ENCODE measurements around the gene UTF1.
A peak's percentile ranks its signal among the peaks of the same experiment; 100 is the strongest.

UTF1 gene

DNA sequence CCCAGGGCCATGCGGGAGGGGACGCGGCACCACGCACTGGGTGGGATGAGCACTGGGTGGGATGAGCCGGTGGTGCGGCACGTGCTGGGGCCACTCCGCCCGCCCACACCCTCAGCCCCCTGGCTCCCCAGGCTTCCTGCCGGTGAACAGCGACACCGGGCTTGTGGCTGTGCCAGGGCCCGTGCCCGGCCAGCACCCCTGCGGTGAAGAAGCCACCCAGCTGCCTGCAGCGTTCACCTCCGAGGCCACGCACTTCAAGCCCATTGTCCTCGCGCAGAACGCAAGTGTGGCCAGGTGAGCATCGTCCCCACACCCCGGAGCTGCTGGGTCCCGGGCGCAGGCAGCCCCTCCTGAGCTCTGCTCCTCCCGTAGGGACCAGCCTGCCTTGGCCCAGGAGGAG, 31.8 kb upstream of the UTF1 start:
- Histone ChIP-seq H3K4me2 (ENCODE audit: low read length) (no peak overlapping the region), H3K18ac (ENCODE audit: low read length) (no peak overlapping the region), H3K4me1 (ENCODE audit: control insufficient read depth, low read depth, low read length) (no peaks in the 10 kb centered on the region), H2AK5ac (ENCODE audit: low read length) (no peak overlapping the region), H2BK5ac (ENCODE audit: low read length) (no peak overlapping the region), H3K4me3 (ENCODE audit: low read length) (no peak overlapping the region), H4K8ac (ENCODE audit: low read depth, low read length) (no peak overlapping the region), H3K79me1 (ENCODE audit: low read length) (no peaks in the 10 kb centered on the region), H3K27me3 (ENCODE audit: insufficient read depth, low read length, poor library complexity) (no peaks in the 10 kb centered on the region), H3K79me2 (ENCODE audit: control insufficient read depth, insufficient read depth, low read length) (no peaks in the 10 kb centered on the region), H3K56ac (ENCODE audit: low read length) (no peak overlapping the region), H2BK120ac (ENCODE audit: low read depth, low read length) (no peak overlapping the region), H4K5ac (ENCODE audit: low read length) (no peak overlapping the region), H2BK15ac (replicated peaks; ENCODE audit: low read depth) (no peak overlapping the region), H3K9ac (ENCODE audit: low read length) (no peak overlapping the region), H3K36me3 (ENCODE audit: control insufficient read depth, insufficient read depth, low read length) (no peaks in the 10 kb centered on the region), H3K27ac (ENCODE audit: low read depth, low read length) (no peak overlapping the region), H3K23ac (ENCODE audit: low read length) (no peak overlapping the region), H3K4ac (ENCODE audit: low read depth, low read length) (no peak overlapping the region)
- no peak for DNase-seq
- WGBS (ENCODE audit: extremely low coverage, insufficient coverage, low lambda C conversion rate), result no CpG with 5 or more reads among the region's 26 CpGs

DNA sequence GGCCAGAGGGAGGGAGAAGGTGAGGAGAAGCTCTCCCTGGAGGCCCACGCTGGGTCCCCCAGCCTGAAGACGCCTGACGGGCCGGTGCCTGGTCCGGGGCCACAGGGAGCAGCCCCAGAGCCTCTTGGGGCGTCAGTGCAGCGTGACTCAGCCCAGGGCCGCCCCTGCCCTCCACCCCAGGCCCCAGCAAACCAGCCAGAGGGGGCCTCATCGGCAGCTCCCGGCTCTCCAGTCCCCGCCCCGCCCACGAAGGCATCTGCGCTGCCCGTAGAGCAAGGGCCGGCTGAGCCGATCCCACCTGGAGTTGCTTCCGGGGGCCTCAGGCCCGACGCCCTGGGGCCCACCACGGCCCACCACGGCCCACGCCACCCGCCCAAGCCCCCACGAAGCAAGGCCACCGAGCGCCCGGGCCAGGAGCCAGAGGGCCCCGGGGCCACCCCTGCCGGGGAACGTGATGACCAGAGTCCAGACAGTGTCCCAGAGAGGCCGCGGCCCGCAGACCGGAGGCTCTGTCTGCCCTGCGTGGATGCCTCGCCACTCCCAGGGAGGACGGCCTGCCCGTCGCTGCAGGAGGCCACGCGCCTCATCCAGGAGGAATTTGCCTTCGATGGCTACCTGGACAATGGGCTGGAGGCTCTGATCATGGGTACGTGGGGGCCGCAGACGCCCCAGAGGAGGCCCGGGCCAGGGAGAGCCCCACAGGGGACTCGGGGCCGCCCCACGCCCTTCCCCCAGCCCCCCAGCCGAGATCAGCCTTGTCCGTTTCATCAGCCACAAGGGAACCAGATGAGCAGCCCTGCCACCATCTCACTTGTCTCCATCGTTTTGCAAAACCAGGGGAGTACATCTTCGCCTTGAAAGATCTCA, 31.2 kb upstream of the UTF1 start:
- H4K8ac ChIP-seq (ENCODE audit: low read depth, low read length), result no peak overlapping the region
- no peaks in the 10 kb centered on the region for H3K4me1 ChIP-seq (ENCODE audit: control insufficient read depth, low read depth, low read length)
- no peak overlapping the region for H3K27ac ChIP-seq (ENCODE audit: low read depth, low read length)
- no peaks in the 10 kb centered on the region for H3K79me1 ChIP-seq (ENCODE audit: low read length)
- no peak overlapping the region for H3K4ac ChIP-seq (ENCODE audit: low read depth, low read length)
- WGBS (ENCODE audit: extremely low coverage, insufficient coverage, low lambda C conversion rate), result no CpG with 5 or more reads among the region's 54 CpGs
- no peak overlapping the region for H3K23ac ChIP-seq (ENCODE audit: low read length)
- no peaks in the 10 kb centered on the region for H3K36me3 ChIP-seq (ENCODE audit: control insufficient read depth, insufficient read depth, low read length)
- no peak overlapping the region for H3K56ac ChIP-seq (ENCODE audit: low read length)
- H2BK5ac ChIP-seq (ENCODE audit: low read length), result no peak overlapping the region
- H2BK120ac ChIP-seq (ENCODE audit: low read depth, low read length), result no peak overlapping the region
- no peak overlapping the region for H3K4me3 ChIP-seq (ENCODE audit: low read length)
- H4K5ac ChIP-seq (ENCODE audit: low read length), result no peak overlapping the region
- H3K79me2 ChIP-seq (ENCODE audit: control insufficient read depth, insufficient read depth, low read length), result no peaks in the 10 kb centered on the region
- H2BK15ac ChIP-seq (replicated peaks; ENCODE audit: low read depth), result no peak overlapping the region
- H3K9ac ChIP-seq (ENCODE audit: low read length), result no peak overlapping the region
- DNase-seq, result no peak
- H3K18ac ChIP-seq (ENCODE audit: low read length), result no peak overlapping the region
- H3K27me3 ChIP-seq (ENCODE audit: insufficient read depth, low read length, poor library complexity), result no peaks in the 10 kb centered on the region
- H3K4me2 ChIP-seq (ENCODE audit: low read length), result no peak overlapping the region
- no peak overlapping the region for H2AK5ac ChIP-seq (ENCODE audit: low read length)

DNA sequence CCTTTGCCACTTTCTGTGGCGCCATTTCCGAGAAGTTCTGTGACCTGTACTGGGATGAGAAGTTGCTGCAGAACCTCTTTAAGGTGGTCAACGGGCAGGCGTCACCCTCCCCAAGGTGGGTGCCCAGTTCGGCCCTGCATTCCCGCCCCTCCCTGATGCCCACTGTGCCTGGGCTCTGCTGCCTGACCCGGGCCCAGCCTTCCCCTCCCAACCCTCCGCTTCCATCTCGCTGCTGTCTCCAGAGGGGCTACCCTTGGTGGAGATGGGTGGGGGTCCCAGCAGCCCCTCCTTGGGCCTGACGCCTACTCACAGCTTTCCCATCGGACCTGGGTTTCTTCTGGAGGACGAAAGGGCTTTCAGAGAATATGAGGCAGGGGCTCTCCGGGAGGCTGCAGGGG, 30.5 kb upstream of the UTF1 start:
- Histone ChIP-seq H3K4me2 (ENCODE audit: low read length) (no peak overlapping the region), H3K27me3 (ENCODE audit: insufficient read depth, low read length, poor library complexity) (no peaks in the 10 kb centered on the region), H3K9ac (ENCODE audit: low read length) (no peak overlapping the region), H3K56ac (ENCODE audit: low read length) (no peak overlapping the region), H4K8ac (ENCODE audit: low read depth, low read length) (no peak overlapping the region), H2BK15ac (replicated peaks; ENCODE audit: low read depth) (no peak overlapping the region), H3K18ac (ENCODE audit: low read length) (no peak overlapping the region), H3K4me1 (ENCODE audit: control insufficient read depth, low read depth, low read length) (no peaks in the 10 kb centered on the region), H4K5ac (ENCODE audit: low read length) (no peak overlapping the region), H3K36me3 (ENCODE audit: control insufficient read depth, insufficient read depth, low read length) (no peaks in the 10 kb centered on the region), H2AK5ac (ENCODE audit: low read length) (no peak overlapping the region), H3K23ac (ENCODE audit: low read length) (no peak overlapping the region), H2BK120ac (ENCODE audit: low read depth, low read length) (no peak overlapping the region), H2BK5ac (ENCODE audit: low read length) (no peak overlapping the region), H3K4me3 (ENCODE audit: low read length) (no peak overlapping the region), H3K4ac (ENCODE audit: low read depth, low read length) (no peak overlapping the region), H3K79me1 (ENCODE audit: low read length) (no peaks in the 10 kb centered on the region), H3K79me2 (ENCODE audit: control insufficient read depth, insufficient read depth, low read length) (no peaks in the 10 kb centered on the region), H3K27ac (ENCODE audit: low read depth, low read length) (no peak overlapping the region)
- WGBS (ENCODE audit: extremely low coverage, insufficient coverage, low lambda C conversion rate), result no CpG with 5 or more reads among the region's 13 CpGs
- no peak for DNase-seq

DNA sequence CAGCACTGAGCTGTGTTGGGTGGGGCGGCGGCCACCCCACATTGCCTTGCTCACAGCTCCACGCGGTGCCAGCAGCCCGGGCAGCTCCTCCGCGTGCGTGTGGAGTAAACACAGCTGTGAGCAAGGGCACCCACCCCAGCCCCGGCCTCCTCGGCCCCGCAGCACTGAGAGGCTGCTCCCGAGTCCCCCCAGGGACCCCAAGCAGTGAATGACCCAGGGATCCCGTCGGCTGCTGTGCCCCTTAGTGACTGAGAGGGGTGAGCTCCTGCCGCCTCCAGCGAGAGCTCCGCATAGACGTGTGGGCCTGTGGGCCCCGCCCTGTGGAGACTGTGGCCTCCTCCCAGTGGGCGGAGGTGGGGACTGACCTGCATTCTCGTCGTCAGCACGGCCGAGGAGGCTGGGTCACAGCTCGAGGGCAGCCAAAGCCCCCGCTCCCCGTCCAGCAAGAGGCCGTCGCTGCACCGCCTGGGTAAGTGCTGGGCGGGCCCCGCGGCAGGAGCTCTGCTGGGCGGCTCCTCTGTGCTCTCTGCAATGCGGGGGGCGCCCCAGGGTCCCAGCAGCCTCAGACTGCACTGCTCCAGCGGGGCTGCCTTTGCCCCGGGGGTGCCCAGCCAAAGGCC, 29.9 kb upstream of the UTF1 start:
- H2BK120ac ChIP-seq (ENCODE audit: low read depth, low read length), result no peak overlapping the region
- H3K23ac ChIP-seq (ENCODE audit: low read length), result no peak overlapping the region
- no peak overlapping the region for H2AK5ac ChIP-seq (ENCODE audit: low read length)
- H3K56ac ChIP-seq (ENCODE audit: low read length), result no peak overlapping the region
- H3K4ac ChIP-seq (ENCODE audit: low read depth, low read length), result no peak overlapping the region
- H4K5ac ChIP-seq (ENCODE audit: low read length), result no peak overlapping the region
- H4K8ac ChIP-seq (ENCODE audit: low read depth, low read length), result no peak overlapping the region
- no peak overlapping the region for H3K4me3 ChIP-seq (ENCODE audit: low read length)
- no CpG with 5 or more reads among the region's 38 CpGs for WGBS (ENCODE audit: extremely low coverage, insufficient coverage, low lambda C conversion rate)
- no peak overlapping the region for H3K18ac ChIP-seq (ENCODE audit: low read length)
- no peaks in the 10 kb centered on the region for H3K4me1 ChIP-seq (ENCODE audit: control insufficient read depth, low read depth, low read length)
- H3K36me3 ChIP-seq (ENCODE audit: control insufficient read depth, insufficient read depth, low read length), result no peaks in the 10 kb centered on the region
- no peak overlapping the region for H2BK15ac ChIP-seq (replicated peaks; ENCODE audit: low read depth)
- H3K79me1 ChIP-seq (ENCODE audit: low read length), result no peaks in the 10 kb centered on the region
- DNase-seq, result peak; percentile 31
- H3K27me3 ChIP-seq (ENCODE audit: insufficient read depth, low read length, poor library complexity), result no peaks in the 10 kb centered on the region
- H3K79me2 ChIP-seq (ENCODE audit: control insufficient read depth, insufficient read depth, low read length), result no peaks in the 10 kb centered on the region
- no peak overlapping the region for H3K9ac ChIP-seq (ENCODE audit: low read length)
- no peak overlapping the region for H2BK5ac ChIP-seq (ENCODE audit: low read length)
- H3K4me2 ChIP-seq (ENCODE audit: low read length), result no peak overlapping the region
- no peak overlapping the region for H3K27ac ChIP-seq (ENCODE audit: low read depth, low read length)

DNA sequence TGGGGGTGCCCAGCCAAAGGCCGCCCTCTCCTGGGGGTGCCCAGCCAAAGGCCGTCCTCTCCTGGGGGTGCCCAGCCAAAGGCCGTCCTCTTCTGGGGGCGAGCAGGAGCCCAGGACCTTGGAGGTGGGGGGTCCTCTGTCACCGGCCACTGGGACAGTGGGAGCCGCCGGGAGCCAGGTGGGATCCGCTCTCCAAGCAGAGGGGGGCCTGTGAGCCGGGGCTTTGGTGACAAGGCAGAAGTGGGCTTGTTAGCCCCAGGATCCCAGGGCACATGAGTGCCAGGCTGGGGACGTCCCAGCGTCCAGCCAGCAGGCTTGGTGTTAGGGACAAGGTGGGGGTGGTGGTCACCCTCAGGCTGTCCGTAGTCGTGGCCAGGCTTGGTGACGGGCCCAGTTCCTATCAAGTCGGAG, 29.4 kb upstream of the UTF1 start:
- Histone ChIP-seq H3K4ac (ENCODE audit: low read depth, low read length) (no peak overlapping the region), H3K36me3 (ENCODE audit: control insufficient read depth, insufficient read depth, low read length) (no peaks in the 10 kb centered on the region), H4K5ac (ENCODE audit: low read length) (no peak overlapping the region), H3K27me3 (ENCODE audit: insufficient read depth, low read length, poor library complexity) (no peaks in the 10 kb centered on the region), H3K79me1 (ENCODE audit: low read length) (no peaks in the 10 kb centered on the region), H3K79me2 (ENCODE audit: control insufficient read depth, insufficient read depth, low read length) (no peaks in the 10 kb centered on the region), H3K4me3 (ENCODE audit: low read length) (no peak overlapping the region), H2AK5ac (ENCODE audit: low read length) (no peak overlapping the region), H3K9ac (ENCODE audit: low read length) (no peak overlapping the region), H2BK5ac (ENCODE audit: low read length) (no peak overlapping the region), H3K56ac (ENCODE audit: low read length) (no peak overlapping the region), H2BK120ac (ENCODE audit: low read depth, low read length) (no peak overlapping the region), H3K4me1 (ENCODE audit: control insufficient read depth, low read depth, low read length) (no peaks in the 10 kb centered on the region), H3K4me2 (ENCODE audit: low read length) (no peak overlapping the region), H3K18ac (ENCODE audit: low read length) (no peak overlapping the region), H2BK15ac (replicated peaks; ENCODE audit: low read depth) (no peak overlapping the region), H3K27ac (ENCODE audit: low read depth, low read length) (no peak overlapping the region), H4K8ac (ENCODE audit: low read depth, low read length) (no peak overlapping the region), H3K23ac (ENCODE audit: low read length) (no peak overlapping the region)
- WGBS (ENCODE audit: extremely low coverage, insufficient coverage, low lambda C conversion rate), result no CpG with 5 or more reads among the region's 15 CpGs
- DNase-seq, result no peak

Data from mesendoderm (in vitro differentiated cells).